Endothelial cell of umbilical vein (primary cell): ENCODE data around the gene TYROBP. TPM values are rescaled to one million over a fixed set of nuclear protein-coding genes. Genes with fewer than 3 reads are reported as not detected.
"Not testable (repeated sequence)": the region's sequence is repeated elsewhere in the genome, so short reads cannot be mapped to it uniquely, and the experiment has no call there.

ENCODE experiments used
- BruUV-seq: library from RNA; stranded (reverse); fragments of 400-500 nt; replicated peaks from 2 replicates; lab custom pipeline; 2021; lab: Mats Ljungman, UMichigan
- CTCF ChIA-PET: fragments of 300-600, 350-600 bp; sonication (Branson Sonifier 250); formaldehyde crosslinking; loops from one replicate; lab custom pipeline; 2021; ENCODE audit warnings: antibody characterized with exemption, inconsistent platforms; lab: Charles Lee
- POLR2A ChIA-PET: fragments of 300-600, 350-600 bp; sonication (Branson Sonifier 250); formaldehyde crosslinking; loops from one replicate; lab custom pipeline; 2021; ENCODE audit warnings: antibody characterized with exemption, inconsistent platforms; lab: Charles Lee
- DNase-seq: peaks from one replicate; pipeline ENCODE4 v3.0.0-alpha.2; 2011; ENCODE audit warnings: low read depth, low spot score
- FAIRE-seq: peaks from 2 replicates; lab custom pipeline; 2011; peaks lifted over from hg19 to GRCh38; lab: Jason Lieb, UNC
- H2AFZ ChIP-seq: 2 replicates; pipeline ENCODE4 v1.6.0; 2012; ENCODE audit warnings: low read depth, low read length, control low read depth, inconsistent platforms
- H3K27ac ChIP-seq: 2 replicates; pipeline ENCODE4 v1.5.1; 2011; ENCODE audit warnings: low read depth, mild to moderate bottlenecking, control low read depth, low read length, moderate library complexity; ENCODE audit not compliant: insufficient read depth
- H3K27me3 ChIP-seq, 2 experiments: 2 replicates each; pipeline versions ENCODE4 v1.6.0 to v1.6.1; 2011; ENCODE audit warnings: low read length in 2 of 2, mixed read lengths in 1 of 2; ENCODE audit not compliant: control insufficient read depth in 2 of 2, insufficient read depth in 2 of 2
- H3K36me3 ChIP-seq, 2 experiments: 2 replicates in 1 of 2; 3 replicates in 1 of 2; pipeline ENCODE4 v1.5.1; 2011; ENCODE audit warnings: low read length in 2 of 2, mild to moderate bottlenecking in 1 of 2, moderate library complexity in 1 of 2; ENCODE audit not compliant: control insufficient read depth in 2 of 2, insufficient read depth in 2 of 2; ENCODE audit errors: extremely low read depth in 1 of 2
- H3K4me1 ChIP-seq: 3 replicates; pipeline ENCODE4 v1.5.1; 2011; ENCODE audit warnings: mild to moderate bottlenecking, low read length; ENCODE audit not compliant: control insufficient read depth, insufficient read depth; ENCODE audit errors: extremely low read depth
- H3K4me2 ChIP-seq: 2 replicates; pipeline ENCODE4 v1.6.1; 2011; ENCODE audit warnings: low read length, control low read depth, mixed read lengths; ENCODE audit not compliant: insufficient read depth
- H3K4me3 ChIP-seq, 3 experiments: fragments of 200-600 bp in 1 of 3; sonication (generic), shearing (Covaris generic) in 1 of 3; replicated peaks in 1 of 3; 2 replicates each; pipeline ENCODE4 v1.5.1; 2011 to 2016; ENCODE audit warnings: control low read depth in 3 of 3, low read length in 3 of 3, mild to moderate bottlenecking in 2 of 3, inconsistent platforms in 1 of 3, low read depth in 1 of 3, moderate library complexity in 1 of 3; ENCODE audit not compliant: insufficient read depth in 1 of 3
- H3K79me2 ChIP-seq: 2 replicates; pipeline ENCODE4 v1.6.0; 2012; ENCODE audit warnings: low read length, inconsistent platforms; ENCODE audit not compliant: control insufficient read depth, insufficient read depth
- H3K9ac ChIP-seq: replicated peaks from 2 replicates; pipeline ENCODE3; 2011; ENCODE audit warnings: low read length, control low read depth; ENCODE audit not compliant: insufficient read depth; ENCODE audit errors: extremely low read depth
- H3K9me1 ChIP-seq: replicated peaks from 3 replicates; pipeline ENCODE4 v1.6.0; 2011; ENCODE audit warnings: mild to moderate bottlenecking, low read length; ENCODE audit not compliant: control insufficient read depth, insufficient read depth; ENCODE audit errors: extremely low read depth
- H3K9me3 ChIP-seq: replicated peaks from 2 replicates; pipeline ENCODE4 v1.5.1; 2012; ENCODE audit warnings: low read length, inconsistent platforms; ENCODE audit not compliant: control insufficient read depth, insufficient read depth
- H4K20me1 ChIP-seq: replicated peaks from 2 replicates; pipeline ENCODE3; 2011; ENCODE audit warnings: mild to moderate bottlenecking, low read length; ENCODE audit not compliant: control insufficient read depth, insufficient read depth; ENCODE audit errors: extremely low read depth
- CTCF ChIP-seq, 2 donors: IDR thresholded peaks; 1 replicate in 1 of 2; 2 replicates in 1 of 2; pipeline ENCODE4 v1.5.1; 2011; ENCODE audit warnings: low read length in 2 of 2, mild to moderate bottlenecking in 2 of 2, moderate library complexity in 2 of 2, control low read depth in 1 of 2, inconsistent platforms in 1 of 2, low read depth in 1 of 2; ENCODE audit not compliant: insufficient read depth in 1 of 2; ENCODE audit errors: extremely low read depth in 1 of 2
- EZH2 ChIP-seq: IDR thresholded peaks from 2 replicates; pipeline ENCODE4 v1.6.1; 2012; ENCODE audit warnings: borderline replicate concordance, low read depth, mild to moderate bottlenecking, moderate library complexity, low read length, inconsistent platforms; ENCODE audit not compliant: severe bottlenecking
- FOS ChIP-seq: IDR thresholded peaks from 2 replicates; pipeline ENCODE4 v1.6.1; 2011; ENCODE audit warnings: mild to moderate bottlenecking, low read length, moderate library complexity, borderline replicate concordance; ENCODE audit not compliant: insufficient read depth
- GATA2 ChIP-seq: IDR thresholded peaks from 2 replicates; pipeline ENCODE4 v1.7.0; 2011; ENCODE audit warnings: low read depth, mild to moderate bottlenecking, moderate library complexity, mixed read lengths, low read length; ENCODE audit not compliant: insufficient read length, insufficient read depth
- JUN ChIP-seq: IDR thresholded peaks from 2 replicates; pipeline ENCODE4 v1.6.1; 2011; ENCODE audit warnings: borderline replicate concordance, low read depth; ENCODE audit not compliant: insufficient read length, insufficient read depth
- MAX ChIP-seq: IDR thresholded peaks from 2 replicates; pipeline ENCODE4 v1.6.1; 2011; ENCODE audit not compliant: insufficient read depth, insufficient read length
- MYC ChIP-seq: IDR thresholded peaks from one replicate; pipeline ENCODE4 v1.6.1; 2011; ENCODE audit warnings: mild to moderate bottlenecking, low read depth, low read length
- POLR2A ChIP-seq: IDR thresholded peaks from 2 replicates; pipeline ENCODE4 v1.6.1; 2012; ENCODE audit warnings: low read depth, mild to moderate bottlenecking, control low read depth, low read length
- POLR2AphosphoS5 ChIP-seq: IDR thresholded peaks from 2 replicates; pipeline ENCODE4 v1.6.1; 2012; ENCODE audit warnings: low read depth, mild to moderate bottlenecking, control low read depth, low read length, moderate library complexity; ENCODE audit not compliant: insufficient read depth
- dilution Hi-C: fragments of 300-500 bp; cut with MboI; formaldehyde crosslinking; loops from one replicate; pipeline ENCODE4 v1.15.0; 2019; ENCODE audit warnings: low sequenced_read_pairs; ENCODE audit not compliant: extremely low pct_ligation_motif_present
- intact Hi-C: fragments of 100-400 bp; cut with micrococcal nuclease; formaldehyde crosslinking; loops from one replicate; pipeline ENCODE4 v1.10.0; 2022
- polyA plus RNA-seq, 4 experiments: library from polyadenylated mRNA; depleted of rRNA in 3 of 4; stranded (reverse) in 3 of 4; unstranded in 1 of 4; fragments of >200 nt; gene quantifications; 2 replicates each; pipeline versions ENCODE4 v1.2.1 to v1.2.3, GENCODE V29; 2011 to 2012; ENCODE audit warnings: missing spikeins in 1 of 4
- total RNA-seq: library from RNA; stranded (reverse); gene quantifications from 2 replicates; pipeline ENCODE4 v1.2.3, GENCODE V29; 2021

TYROBP gene
- total and polyA plus RNA-seq, 2 donors (not counting 3 experiments of a cell fraction or from before 2014, with no cell fraction given): not detected

- TF ChIP-seq EZH2 (no peak), CTCF (IDR thresholded peaks at IDR 0.05; ENCODE audit: extremely low read depth in 1 of 2, insufficient read depth in 1 of 2, low read depth in 1 of 2, low read length in 2 of 2) (no peak), POLR2AphosphoS5 (no peak), JUN (no peak), GATA2 (no peak), POLR2A (no peak), MAX (no peak), FOS (no peak), MYC (no peak)
- FAIRE-seq (no peak), DNase-seq (no peak)
- Histone ChIP-seq H3K36me3 (peaks cover 0 to 20% of the 10 kb centered on the region in 2 experiments), H3K9ac (no peak overlapping the region), H4K20me1 (no peaks in the 10 kb centered on the region), H3K9me1 (no peaks in the 10 kb centered on the region), H3K4me1 (peaks cover 10% of the 10 kb centered on the region), H3K79me2 (peaks cover 2% of the 10 kb centered on the region), H3K27me3 (no peaks in the 10 kb centered on the region), H3K9me3 (no peaks in the 10 kb centered on the region), H3K4me3 (no peak overlapping the region), H3K4me2 (no peak overlapping the region), H3K27ac (no peak overlapping the region), H2AFZ (no peak overlapping the region)
- ChIA-PET POLR2A (no interaction called here), CTCF (interaction anchor here (0.7 to 1.1 kb wide), 3 partner anchors 11 to 20 kb away, joined by 3 read pairs; no protein-coding TSS in a partner anchor)
- intact Hi-C loops: no loop called here
- dilution Hi-C loops: no loop called here
- no TSS peak for BruUV-seq
Measured at GRCh38 chr19:35894342-35894741, 13.8 kb downstream of the TYROBP start.

GRCh38 chr19:35891819-35892218 is 16.3 kb downstream of the TYROBP start:
- H3K9me1 ChIP-seq, H3K9me3 ChIP-seq, FAIRE-seq, H3K27ac ChIP-seq, H3K4me1 ChIP-seq, H3K9ac ChIP-seq, H3K27me3 ChIP-seq, POLR2A ChIA-PET, H4K20me1 ChIP-seq, DNase-seq, H3K79me2 ChIP-seq, dilution Hi-C loops, H2AFZ ChIP-seq, H3K4me3 ChIP-seq, intact Hi-C loops, BruUV-seq, H3K4me2 ChIP-seq: not testable (repeated sequence)
- CTCF ChIA-PET: interaction anchor here (0.8 to 1.2 kb wide), 3 partner anchors 8 to 39 kb away, joined by 3 read pairs; no protein-coding TSS in a partner anchor
- peaks cover 0 to 24% of the 10 kb centered on the region in 2 experiments for H3K36me3 ChIP-seq
